HCT116 (cell line): Measurements from ENCODE around the gene RNF130. TPM values are rescaled to one million over a fixed set of nuclear protein-coding genes. Genes with fewer than 3 reads are reported as not detected.
A peak's percentile ranks its signal among the peaks of the same experiment; 100 is the strongest.

Source experiments
- ATAC-seq: fragments of 200-7000 bp; cut with Tn5 transposase; 2 replicates; pipeline ENCODE4 v1.9.1; 2020; ENCODE audit warnings: mild to moderate bottlenecking, moderate library complexity
- BruUV-seq: library from RNA; stranded (reverse); fragments of 400-500 nt; replicated peaks from 2 replicates; lab custom pipeline; 2021; lab: Mats Ljungman, UMichigan
- CTCF ChIA-PET: fragments of 300-600 bp; sonication (Branson Sonifier 250); formaldehyde crosslinking; loops from one replicate; lab custom pipeline; 2021; ENCODE audit warnings: antibody characterized with exemption; lab: Charles Lee
- POLR2A ChIA-PET: fragments of 300-600, 350-600 bp; sonication (Branson Sonifier 250); formaldehyde crosslinking; loops from one replicate; lab custom pipeline; 2021; ENCODE audit warnings: antibody characterized with exemption; lab: Charles Lee
- RAD21 ChIA-PET, 2 experiments: fragments of 300-600 bp; sonication (Branson Sonifier 250); formaldehyde crosslinking; loops; one replicate each; lab custom pipeline; 2023; ENCODE audit warnings: low total read pairs in 2 of 2; ENCODE audit not compliant: uncharacterized antibody in 2 of 2, unreplicated experiment in 2 of 2, low non-redundant PET in 1 of 2; lab: Charles Lee
- DNase-seq: peaks from one replicate; pipeline ENCODE4 v3.0.0-alpha.2; 2010; ENCODE audit warnings: low read depth, low spot score
- H2AFZ ChIP-seq: fragments of 200-600 bp; shearing (Covaris generic), sonication (generic); 2 replicates; pipeline ENCODE4 v1.6.1; 2017; ENCODE audit warnings: low read depth, mixed run types, mixed read lengths, antibody characterized with exemption, low read length; ENCODE audit not compliant: poor library complexity, severe bottlenecking
- H3K27ac ChIP-seq: 2 replicates; pipeline ENCODE4 v1.5.1; 2012; ENCODE audit warnings: low read depth, low read length
- H3K27me3 ChIP-seq: fragments of 200-600 bp; sonication (generic); 2 replicates; pipeline ENCODE4 v1.6.1; 2016; ENCODE audit warnings: mixed run types, low read length, mixed read lengths; ENCODE audit not compliant: insufficient read depth
- H3K36me3 ChIP-seq, 2 experiments: fragments of 200-500 bp in 1 of 2; fragments of 200-600 bp in 1 of 2; sonication (Bioruptor generic) in 1 of 2; sonication (generic) in 1 of 2; 2 replicates each; pipeline versions ENCODE4 v1.5.1 to v1.6.1; 2014 to 2016; ENCODE audit warnings: low read length in 2 of 2, inconsistent platforms in 1 of 2, mixed read lengths in 1 of 2, mixed run types in 1 of 2; ENCODE audit not compliant: insufficient read depth in 2 of 2, control insufficient read depth in 1 of 2
- H3K4me1 ChIP-seq, 2 experiments: fragments of 200-600 bp in 1 of 2; sonication (generic) in 1 of 2; 2 replicates each; pipeline versions ENCODE4 v1.5.1 to v1.6.1; 2012 to 2017; ENCODE audit warnings: low read length in 2 of 2, inconsistent platforms in 1 of 2, mild to moderate bottlenecking in 1 of 2, mixed read lengths in 1 of 2, mixed run types in 1 of 2, moderate library complexity in 1 of 2; ENCODE audit not compliant: insufficient read depth in 2 of 2, control insufficient read depth in 1 of 2
- H3K4me2 ChIP-seq: fragments of 200-600 bp; sonication (generic); 2 replicates; pipeline ENCODE4 v1.6.1; 2017; ENCODE audit warnings: mixed run types, low read length, mixed read lengths
- H3K4me3 ChIP-seq, 2 experiments: fragments of 200-600 bp in 1 of 2; sonication (generic) in 1 of 2; replicated peaks in 1 of 2; 2 replicates each; pipeline ENCODE4 v1.5.1; 2011 to 2016; ENCODE audit warnings: low read length in 2 of 2, control low read depth in 1 of 2, low read depth in 1 of 2, mild to moderate bottlenecking in 1 of 2, mixed read lengths in 1 of 2, mixed run types in 1 of 2
- H3K79me2 ChIP-seq: fragments of 200-600 bp; sonication (generic); 2 replicates; pipeline ENCODE4 v1.6.1; 2017; ENCODE audit warnings: mild to moderate bottlenecking, mixed run types, low read length, moderate library complexity, mixed read lengths; ENCODE audit not compliant: insufficient read depth
- H3K9ac ChIP-seq: fragments of 200-600 bp; sonication (generic); 2 replicates; pipeline ENCODE4 v1.6.1; 2016; ENCODE audit warnings: low read length, mixed read lengths
- H3K9me2 ChIP-seq: fragments of 200-600 bp; sonication (generic), shearing (Covaris generic); 2 replicates; pipeline ENCODE4 v1.6.1; 2017; ENCODE audit warnings: mixed run types, mild to moderate bottlenecking, moderate library complexity; ENCODE audit not compliant: insufficient read depth
- H3K9me3 ChIP-seq, 2 experiments: fragments of 200-500 bp in 1 of 2; fragments of 200-600 bp in 1 of 2; sonication (Bioruptor generic) in 1 of 2; sonication (generic) in 1 of 2; 2 replicates each; pipeline ENCODE4 v1.6.1; 2014 to 2017; ENCODE audit warnings: low read length in 2 of 2, mixed read lengths in 2 of 2, inconsistent platforms in 1 of 2, low read depth in 1 of 2, mild to moderate bottlenecking in 1 of 2, mixed run types in 1 of 2, moderate library complexity in 1 of 2; ENCODE audit not compliant: control insufficient read depth in 1 of 2, insufficient read depth in 1 of 2
- H4K20me1 ChIP-seq: fragments of 200-600 bp; sonication (generic), shearing (Covaris generic); 2 replicates; pipeline ENCODE4 v1.6.1; 2017; ENCODE audit warnings: mixed run types, mild to moderate bottlenecking, moderate library complexity; ENCODE audit not compliant: insufficient read depth
- ATF3 ChIP-seq: IDR thresholded peaks from 2 replicates; pipeline ENCODE4 v1.6.1; 2012
- CBX3 ChIP-seq: IDR thresholded peaks from 2 replicates; pipeline ENCODE4 v1.6.1; 2012; ENCODE audit warnings: low read depth
- EGR1 ChIP-seq: IDR thresholded peaks from 2 replicates; pipeline ENCODE4 v1.6.1; 2012; ENCODE audit warnings: low read depth
- EZH2 ChIP-seq: fragments of 200-600 bp; sonication (generic); IDR thresholded peaks from 2 replicates; pipeline ENCODE4 v1.6.1; 2017; ENCODE audit warnings: antibody characterized with exemption, mixed run types
- EZH2phosphoT487 ChIP-seq: fragments of 200-600 bp; IDR thresholded peaks from 2 replicates; pipeline ENCODE4 v1.6.1; 2018; ENCODE audit warnings: antibody characterized with exemption, borderline replicate concordance
- FOSL1 ChIP-seq: IDR thresholded peaks from 2 replicates; pipeline ENCODE4 v1.6.1; 2012; ENCODE audit warnings: low read depth
- MAX ChIP-seq: IDR thresholded peaks from 2 replicates; pipeline ENCODE4 v1.6.1; 2012
- POLR2A ChIP-seq: IDR thresholded peaks from 2 replicates; pipeline ENCODE4 v1.7.0; 2011; ENCODE audit warnings: borderline replicate concordance; ENCODE audit not compliant: insufficient read depth, insufficient read length; ENCODE audit errors: extremely low read depth
- SRF ChIP-seq: IDR thresholded peaks from 2 replicates; pipeline ENCODE4 v1.6.1; 2012; ENCODE audit warnings: low read depth
- TCF7L2 ChIP-seq: IDR thresholded peaks from 2 replicates; pipeline ENCODE4 v1.7.0; 2011; ENCODE audit warnings: borderline replicate concordance, inconsistent platforms; ENCODE audit not compliant: insufficient read depth, insufficient read length; ENCODE audit errors: extremely low read depth
- YY1 ChIP-seq: IDR thresholded peaks from 2 replicates; pipeline ENCODE4 v1.6.1; 2011; ENCODE audit warnings: low read length, low read depth, moderate library complexity, mild to moderate bottlenecking; ENCODE audit not compliant: insufficient replicate concordance; ENCODE audit errors: extremely low read depth
- ZFX ChIP-seq: fragments of 450-650 bp; IDR thresholded peaks from 2 replicates; pipeline ENCODE4 v1.6.1; 2017
- intact Hi-C: fragments of 100-400 bp; cut with micrococcal nuclease; formaldehyde crosslinking; loops from 2 replicates; pipeline ENCODE4 v1.10.0; 2022
- total RNA-seq: library from RNA; stranded (reverse); gene quantifications from one replicate; pipeline ENCODE4 v1.2.1, GENCODE V29; 2021; ENCODE audit not compliant: unreplicated experiment
- TF ChIP-seq, protein P1 (sequence below), 3 experiments: fragments of 200-600 bp in 1 of 3; sonication (generic) in 1 of 3; IDR thresholded peaks in 2 of 3; conservative IDR thresholded peaks in 1 of 3; 2 replicates each; pipeline ENCODE4 v1.5.1; 2012 to 2017; ENCODE audit warnings: low read depth in 2 of 3, low read length in 2 of 3, antibody characterized with exemption in 1 of 3, borderline replicate concordance in 1 of 3, control low read depth in 1 of 3, mild to moderate bottlenecking in 1 of 3, mixed read lengths in 1 of 3, mixed run types in 1 of 3, moderate library complexity in 1 of 3; ENCODE audit not compliant: insufficient read depth in 1 of 3
- TF ChIP-seq, protein P2 (sequence below): IDR thresholded peaks from 2 replicates; pipeline ENCODE4 v1.6.1; 2012; ENCODE audit warnings: low read depth

The RNF130 gene
- total RNA-seq, 1 experiment from 2014 or later = 34.9 TPM

DNA sequence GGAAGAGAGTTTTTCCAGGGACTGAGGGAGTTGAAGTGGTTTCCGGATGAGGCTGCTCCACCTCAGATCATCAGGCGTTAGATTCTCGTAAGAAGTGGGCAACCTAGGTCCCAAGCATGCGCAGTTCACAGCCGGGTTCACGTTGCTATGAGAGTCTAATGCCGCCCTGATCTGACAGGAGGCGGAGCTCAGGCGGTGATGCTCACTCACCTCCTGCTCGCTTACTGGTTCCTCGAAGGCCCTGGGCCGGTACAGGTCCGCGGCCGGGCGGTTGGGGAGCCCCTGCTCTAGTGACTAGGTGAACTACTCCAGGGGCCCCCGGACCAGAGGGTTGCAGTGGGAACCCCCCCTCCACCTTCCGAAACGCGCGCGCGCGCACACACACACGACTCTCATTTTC is 997 bp upstream of the RNF130 start:
- H2AFZ ChIP-seq = peak overlapping the region; percentile 32
- TF ChIP-seq ATF3 (no peak), ZFX (no peak), FOSL1 (no peak)
- TF ChIP-seq, protein P1, sequence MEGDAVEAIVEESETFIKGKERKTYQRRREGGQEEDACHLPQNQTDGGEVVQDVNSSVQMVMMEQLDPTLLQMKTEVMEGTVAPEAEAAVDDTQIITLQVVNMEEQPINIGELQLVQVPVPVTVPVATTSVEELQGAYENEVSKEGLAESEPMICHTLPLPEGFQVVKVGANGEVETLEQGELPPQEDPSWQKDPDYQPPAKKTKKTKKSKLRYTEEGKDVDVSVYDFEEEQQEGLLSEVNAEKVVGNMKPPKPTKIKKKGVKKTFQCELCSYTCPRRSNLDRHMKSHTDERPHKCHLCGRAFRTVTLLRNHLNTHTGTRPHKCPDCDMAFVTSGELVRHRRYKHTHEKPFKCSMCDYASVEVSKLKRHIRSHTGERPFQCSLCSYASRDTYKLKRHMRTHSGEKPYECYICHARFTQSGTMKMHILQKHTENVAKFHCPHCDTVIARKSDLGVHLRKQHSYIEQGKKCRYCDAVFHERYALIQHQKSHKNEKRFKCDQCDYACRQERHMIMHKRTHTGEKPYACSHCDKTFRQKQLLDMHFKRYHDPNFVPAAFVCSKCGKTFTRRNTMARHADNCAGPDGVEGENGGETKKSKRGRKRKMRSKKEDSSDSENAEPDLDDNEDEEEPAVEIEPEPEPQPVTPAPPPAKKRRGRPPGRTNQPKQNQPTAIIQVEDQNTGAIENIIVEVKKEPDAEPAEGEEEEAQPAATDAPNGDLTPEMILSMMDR (IDR thresholded peaks at IDR 0.05 in 2 of 3, conservative IDR thresholded peaks at IDR 0.05 in 1 of 3; ENCODE audit: borderline replicate concordance in 1 of 3, insufficient read depth in 1 of 3, low read depth in 2 of 3, low read length in 2 of 3) = no peak
- ChIA-PET POLR2A (no interaction called here), CTCF (no interaction called here), RAD21 (no interaction called here)
- H3K9me2 ChIP-seq = no peaks in the 10 kb centered on the region
- intact Hi-C loops = loop anchor here (5.0 kb wide), 1 partner anchor 215 kb away; the partner anchor contains the start of gene MRNIP
- H3K4me2 ChIP-seq = no peak overlapping the region
- ATAC-seq = no peak
- no peaks in the 10 kb centered on the region for H3K27me3 ChIP-seq
- H3K9me3 ChIP-seq = peaks cover 0 to 7% of the 10 kb centered on the region in 2 experiments; a peak in 1 of 4 replicates
- no peaks in the 10 kb centered on the region for H4K20me1 ChIP-seq
- no peak overlapping the region for H3K9ac ChIP-seq
- no peak for DNase-seq
- no TSS peak for BruUV-seq
- H3K36me3 ChIP-seq = no peaks in the 10 kb centered on the region
- peaks cover 36% of the 10 kb centered on the region for H3K79me2 ChIP-seq
- no peak overlapping the region for H3K27ac ChIP-seq
- no peak overlapping the region for H3K4me3 ChIP-seq
- H3K4me1 ChIP-seq = peaks cover 6 to 25% of the 10 kb centered on the region in 2 experiments; a peak in 3 of 4 replicates

DNA sequence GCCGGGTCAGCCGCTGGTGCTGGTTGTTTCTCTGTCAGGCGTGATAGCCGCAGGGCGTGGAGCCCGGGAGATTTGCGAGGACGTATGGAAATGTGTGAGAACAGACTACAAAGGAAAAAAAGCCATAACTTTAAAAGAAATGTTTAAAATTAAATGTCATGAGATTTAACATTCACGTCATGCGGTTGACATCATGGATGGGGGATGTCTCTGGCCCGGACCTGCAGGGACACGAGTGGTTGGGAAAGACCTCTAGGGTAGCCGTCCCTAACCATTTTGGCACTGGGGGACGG is 643 bp upstream of the RNF130 start:
- Histone ChIP-seq H3K36me3 (no peaks in the 10 kb centered on the region), H3K9me3 (peaks cover 0 to 7% of the 10 kb centered on the region in 2 experiments; a peak in 1 of 4 replicates), H3K4me3 (no peak overlapping the region), H2AFZ (peak overlapping the region; percentile 32), H4K20me1 (no peaks in the 10 kb centered on the region), H3K4me2 (peak overlapping the region; percentile 82), H3K9ac (no peak overlapping the region), H3K9me2 (no peaks in the 10 kb centered on the region), H3K4me1 (peaks cover 6 to 25% of the 10 kb centered on the region in 2 experiments; a peak in 3 of 4 replicates), H3K27me3 (no peaks in the 10 kb centered on the region), H3K27ac (no peak overlapping the region), H3K79me2 (peaks cover 38% of the 10 kb centered on the region)
- intact Hi-C loops = loop anchor here (5.0 kb wide), 1 partner anchor 215 kb away; the partner anchor contains the start of gene MRNIP
- DNase-seq = no peak
- no TSS peak for BruUV-seq
- ChIA-PET CTCF (no interaction called here), POLR2A (no interaction called here), RAD21 (no interaction called here)
- no peak for ATAC-seq
- TF ChIP-seq, protein P2, sequence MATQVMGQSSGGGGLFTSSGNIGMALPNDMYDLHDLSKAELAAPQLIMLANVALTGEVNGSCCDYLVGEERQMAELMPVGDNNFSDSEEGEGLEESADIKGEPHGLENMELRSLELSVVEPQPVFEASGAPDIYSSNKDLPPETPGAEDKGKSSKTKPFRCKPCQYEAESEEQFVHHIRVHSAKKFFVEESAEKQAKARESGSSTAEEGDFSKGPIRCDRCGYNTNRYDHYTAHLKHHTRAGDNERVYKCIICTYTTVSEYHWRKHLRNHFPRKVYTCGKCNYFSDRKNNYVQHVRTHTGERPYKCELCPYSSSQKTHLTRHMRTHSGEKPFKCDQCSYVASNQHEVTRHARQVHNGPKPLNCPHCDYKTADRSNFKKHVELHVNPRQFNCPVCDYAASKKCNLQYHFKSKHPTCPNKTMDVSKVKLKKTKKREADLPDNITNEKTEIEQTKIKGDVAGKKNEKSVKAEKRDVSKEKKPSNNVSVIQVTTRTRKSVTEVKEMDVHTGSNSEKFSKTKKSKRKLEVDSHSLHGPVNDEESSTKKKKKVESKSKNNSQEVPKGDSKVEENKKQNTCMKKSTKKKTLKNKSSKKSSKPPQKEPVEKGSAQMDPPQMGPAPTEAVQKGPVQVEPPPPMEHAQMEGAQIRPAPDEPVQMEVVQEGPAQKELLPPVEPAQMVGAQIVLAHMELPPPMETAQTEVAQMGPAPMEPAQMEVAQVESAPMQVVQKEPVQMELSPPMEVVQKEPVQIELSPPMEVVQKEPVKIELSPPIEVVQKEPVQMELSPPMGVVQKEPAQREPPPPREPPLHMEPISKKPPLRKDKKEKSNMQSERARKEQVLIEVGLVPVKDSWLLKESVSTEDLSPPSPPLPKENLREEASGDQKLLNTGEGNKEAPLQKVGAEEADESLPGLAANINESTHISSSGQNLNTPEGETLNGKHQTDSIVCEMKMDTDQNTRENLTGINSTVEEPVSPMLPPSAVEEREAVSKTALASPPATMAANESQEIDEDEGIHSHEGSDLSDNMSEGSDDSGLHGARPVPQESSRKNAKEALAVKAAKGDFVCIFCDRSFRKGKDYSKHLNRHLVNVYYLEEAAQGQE = no peak
- TF ChIP-seq MAX (no peak), ATF3 (no peak), TCF7L2 (no peak), EZH2 (no peak), EZH2phosphoT487 (no peak), EGR1 (no peak), YY1 (no peak), POLR2A (no peak), SRF (no peak), CBX3 (no peak)
